Measurements from ENCODE around the gene R3HDM2.
"Not testable (repeated sequence)": the region's sequence is repeated elsewhere in the genome, so short reads cannot be mapped to it uniquely, and the experiment has no call there.

The R3HDM2 gene

GRCh38 chr12:57429473-57430111 lies 1.3 kb downstream of the R3HDM2 start:
- no peak for DNase-seq (ENCODE audit: insufficient read length, low spot score)
- no peak for FAIRE-seq

GRCh38 chr12:57428965-57429364 lies 1.9 kb downstream of the R3HDM2 start:
- FAIRE-seq = no peak
- no peak for DNase-seq (ENCODE audit: insufficient read length, low spot score)

GRCh38 chr12:57426948-57427347 lies 3.9 kb downstream of the R3HDM2 start:
- not testable (repeated sequence) for DNase-seq (ENCODE audit: insufficient read length, low spot score); FAIRE-seq

- no peak for DNase-seq (ENCODE audit: insufficient read length, low spot score)
- FAIRE-seq = no peak
Measured at GRCh38 chr12:57420482-57420881, 10.4 kb downstream of the R3HDM2 start.

GRCh38 chr12:57419495-57419894 lies 11.3 kb downstream of the R3HDM2 start:
- no peak for FAIRE-seq

GRCh38 chr12:57418255-57418654 lies 12.6 kb downstream of the R3HDM2 start:
- DNase-seq (ENCODE audit: insufficient read length, low spot score) (no peak), FAIRE-seq (no peak)

More at GRCh38 chr12:57419495-57419894, 11.3 kb downstream of the R3HDM2 start:
- no peak for DNase-seq (ENCODE audit: insufficient read length, low spot score)

- no peak for FAIRE-seq
- no peak for DNase-seq (ENCODE audit: insufficient read length, low spot score)
Measured at GRCh38 chr12:57416039-57416996, 14.5 kb downstream of the R3HDM2 start.

GRCh38 chr12:57415088-57415487 lies 15.8 kb downstream of the R3HDM2 start:
- no peak for DNase-seq (ENCODE audit: insufficient read length, low spot score)
- FAIRE-seq = no peak

GRCh38 chr12:57414160-57414559 lies 16.7 kb downstream of the R3HDM2 start:
- DNase-seq (ENCODE audit: insufficient read length, low spot score); FAIRE-seq: not testable (repeated sequence)

GRCh38 chr12:57410534-57410933 lies 20.3 kb downstream of the R3HDM2 start:
- FAIRE-seq = no peak

GRCh38 chr12:57404966-57405640 lies 25.7 kb downstream of the R3HDM2 start:
- no peak for FAIRE-seq

More at GRCh38 chr12:57410534-57410933, 20.3 kb downstream of the R3HDM2 start:
- no peak for DNase-seq (ENCODE audit: insufficient read length, low spot score)

GRCh38 chr12:57402156-57402555 lies 28.7 kb downstream of the R3HDM2 start:
- FAIRE-seq = not testable (repeated sequence)

More at GRCh38 chr12:57404966-57405640, 25.7 kb downstream of the R3HDM2 start:
- DNase-seq (ENCODE audit: insufficient read length, low spot score) = no peak

GRCh38 chr12:57401165-57401564 lies 29.7 kb downstream of the R3HDM2 start:
- FAIRE-seq (no peak), DNase-seq (ENCODE audit: insufficient read length, low spot score) (no peak)

More at GRCh38 chr12:57402156-57402555, 28.7 kb downstream of the R3HDM2 start:
- not testable (repeated sequence) for DNase-seq (ENCODE audit: insufficient read length, low spot score)

- not testable (repeated sequence) for DNase-seq (ENCODE audit: insufficient read length, low spot score); FAIRE-seq
Measured at GRCh38 chr12:57399718-57400463, 31.0 kb downstream of the R3HDM2 start.

- FAIRE-seq (no peak), DNase-seq (ENCODE audit: insufficient read length, low spot score) (no peak)
Measured at GRCh38 chr12:57397441-57397840, 33.4 kb downstream of the R3HDM2 start.

GRCh38 chr12:57395121-57395520 lies 35.7 kb downstream of the R3HDM2 start:
- no peak for FAIRE-seq

GRCh38 chr12:57390174-57390573 lies 40.7 kb downstream of the R3HDM2 start:
- DNase-seq (ENCODE audit: insufficient read length, low spot score) (no peak), FAIRE-seq (no peak)

More at GRCh38 chr12:57395121-57395520, 35.7 kb downstream of the R3HDM2 start:
- no peak for DNase-seq (ENCODE audit: insufficient read length, low spot score)

GRCh38 chr12:57389033-57389432 lies 41.8 kb downstream of the R3HDM2 start:
- peak; percentile 33 for FAIRE-seq
- peak; percentile 41 for DNase-seq (ENCODE audit: insufficient read length, low spot score)

- DNase-seq (ENCODE audit: insufficient read length, low spot score) (no peak), FAIRE-seq (no peak)
Measured at GRCh38 chr12:57388425-57388824, 42.4 kb downstream of the R3HDM2 start.

GRCh38 chr12:57386187-57386720 lies 44.6 kb downstream of the R3HDM2 start:
- no peak for FAIRE-seq
- DNase-seq (ENCODE audit: insufficient read length, low spot score) = no peak

All from HTR-8/SVneo (cell line).